ENCODE results near the gene SLC9A9. TPM values are rescaled to one million over a fixed set of nuclear protein-coding genes. Genes with fewer than 3 reads are reported as not detected.

The SLC9A9 gene
- total RNA-seq, 1 donor from 2014 or later: 0.22 TPM

DNA sequence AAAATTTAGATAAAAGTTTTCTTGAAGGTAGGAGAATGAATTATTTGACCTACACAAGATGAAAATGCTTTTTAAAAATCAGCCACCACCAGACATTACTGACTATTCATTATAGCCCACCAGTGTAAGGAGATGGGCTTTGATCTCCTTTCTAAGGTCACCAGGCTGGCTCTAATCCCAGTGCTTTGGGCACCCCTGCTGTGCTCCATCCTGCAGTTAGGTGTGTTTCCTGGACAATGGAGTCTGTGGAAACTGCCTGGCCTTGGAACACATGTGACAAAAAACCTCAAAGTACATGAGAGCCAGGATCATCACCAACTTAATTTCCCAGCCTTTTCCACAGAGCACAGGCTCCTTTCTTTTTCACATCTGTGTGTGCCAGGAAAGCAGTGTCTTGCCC, 467.8 kb downstream of the SLC9A9 start:
- H3K4me1 Mint-ChIP-seq: peaks cover 40% of the 10 kb centered on the region
- Histone ChIP-seq H3K9me3 (ENCODE audit: low read depth) (no peaks in the 10 kb centered on the region), H2AFZ (replicated peaks) (no peak overlapping the region), H3K4me2 (no peak overlapping the region), H4K20me1 (ENCODE audit: low read depth) (no peaks in the 10 kb centered on the region), H3F3A (ENCODE audit: low read depth) (no peaks in the 10 kb centered on the region), H3K27me3 (no peaks in the 10 kb centered on the region), H3K36me3 (no peaks in the 10 kb centered on the region), H3K79me2 (ENCODE audit: low read depth) (no peaks in the 10 kb centered on the region), H3K27ac (no peak overlapping the region), H3K4me1 (peaks cover 5% of the 10 kb centered on the region), H3K9ac (no peak overlapping the region), H3K4me3 (no peak overlapping the region)
- peak; percentile 14 for DNase-seq (ENCODE audit: low spot score)
- H3K36me3 Mint-ChIP-seq: no peaks in the 10 kb centered on the region
- H3K9me3 Mint-ChIP-seq: peaks cover 5% of the 10 kb centered on the region
- TF ChIP-seq, protein P1, sequence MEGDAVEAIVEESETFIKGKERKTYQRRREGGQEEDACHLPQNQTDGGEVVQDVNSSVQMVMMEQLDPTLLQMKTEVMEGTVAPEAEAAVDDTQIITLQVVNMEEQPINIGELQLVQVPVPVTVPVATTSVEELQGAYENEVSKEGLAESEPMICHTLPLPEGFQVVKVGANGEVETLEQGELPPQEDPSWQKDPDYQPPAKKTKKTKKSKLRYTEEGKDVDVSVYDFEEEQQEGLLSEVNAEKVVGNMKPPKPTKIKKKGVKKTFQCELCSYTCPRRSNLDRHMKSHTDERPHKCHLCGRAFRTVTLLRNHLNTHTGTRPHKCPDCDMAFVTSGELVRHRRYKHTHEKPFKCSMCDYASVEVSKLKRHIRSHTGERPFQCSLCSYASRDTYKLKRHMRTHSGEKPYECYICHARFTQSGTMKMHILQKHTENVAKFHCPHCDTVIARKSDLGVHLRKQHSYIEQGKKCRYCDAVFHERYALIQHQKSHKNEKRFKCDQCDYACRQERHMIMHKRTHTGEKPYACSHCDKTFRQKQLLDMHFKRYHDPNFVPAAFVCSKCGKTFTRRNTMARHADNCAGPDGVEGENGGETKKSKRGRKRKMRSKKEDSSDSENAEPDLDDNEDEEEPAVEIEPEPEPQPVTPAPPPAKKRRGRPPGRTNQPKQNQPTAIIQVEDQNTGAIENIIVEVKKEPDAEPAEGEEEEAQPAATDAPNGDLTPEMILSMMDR (IDR thresholded peaks at IDR 0.05): no peak
- TF ChIP-seq EZH2 (IDR thresholded peaks at IDR 0.05): no peak
- no peak for TF ChIP-seq EZH2phosphoT487 (IDR thresholded peaks at IDR 0.05)
- no peak overlapping the region for H3K27ac Mint-ChIP-seq
- H3K4me3 Mint-ChIP-seq: no peak overlapping the region
- peaks cover 3% of the 10 kb centered on the region for H3K27me3 Mint-ChIP-seq (ENCODE audit: insufficient read depth, low read depth)

DNA sequence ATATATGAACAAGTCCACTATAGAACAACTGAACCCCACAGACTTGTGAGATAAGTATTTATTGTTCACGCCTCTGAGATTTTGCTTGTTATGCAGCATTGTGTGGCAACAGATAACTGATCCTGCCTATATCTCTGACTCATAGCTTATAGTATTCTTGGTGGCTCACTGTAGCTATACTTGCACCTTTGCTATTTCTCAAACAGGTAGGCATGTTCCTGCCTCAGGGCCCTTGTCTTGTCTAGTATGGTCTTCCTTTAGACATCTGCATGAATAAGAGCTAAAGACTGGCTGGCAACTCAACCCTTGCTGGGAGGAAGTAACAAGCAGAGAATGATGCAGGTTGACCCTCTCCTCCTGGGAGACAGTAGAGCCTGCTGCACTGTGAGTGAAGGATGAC, 472.6 kb downstream of the SLC9A9 start:
- Histone ChIP-seq H3K27me3 (no peaks in the 10 kb centered on the region), H2AFZ (replicated peaks) (no peak overlapping the region), H4K20me1 (ENCODE audit: low read depth) (no peaks in the 10 kb centered on the region)

DNA sequence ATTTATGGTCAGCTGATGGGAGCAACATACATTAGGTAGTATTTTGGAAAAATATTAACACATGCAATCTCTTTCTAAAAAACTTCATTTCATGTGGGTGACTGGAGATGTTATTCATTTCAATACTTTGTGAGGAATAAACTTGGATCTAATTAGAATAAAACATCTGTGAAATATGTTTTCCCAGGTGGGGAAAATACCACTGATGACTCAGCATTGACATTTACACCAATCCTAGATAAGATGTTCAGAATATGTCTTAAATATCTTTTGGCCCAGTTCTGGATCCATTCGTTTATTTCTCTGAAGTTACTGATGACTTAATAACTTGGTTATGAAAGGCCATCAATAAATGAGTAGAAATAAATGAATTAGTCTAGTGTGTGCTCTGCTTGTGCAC, 481.1 kb downstream of the SLC9A9 start:
- Histone ChIP-seq H3K27me3 (no peaks in the 10 kb centered on the region), H3K4me3 (no peak overlapping the region), H3K9ac (no peak overlapping the region), H3K79me2 (ENCODE audit: low read depth) (no peaks in the 10 kb centered on the region), H3K36me3 (no peaks in the 10 kb centered on the region), H2AFZ (replicated peaks) (no peak overlapping the region), H4K20me1 (ENCODE audit: low read depth) (no peaks in the 10 kb centered on the region), H3K4me2 (no peak overlapping the region), H3K4me1 (peaks cover 22% of the 10 kb centered on the region), H3F3A (ENCODE audit: low read depth) (peaks cover 16% of the 10 kb centered on the region), H3K9me3 (ENCODE audit: low read depth) (no peaks in the 10 kb centered on the region), H3K27ac (no peak overlapping the region)
- Mint-ChIP-seq H3K9me3 (no peaks in the 10 kb centered on the region), H3K4me1 (peaks cover 12% of the 10 kb centered on the region), H3K27me3 (ENCODE audit: insufficient read depth, low read depth) (no peaks in the 10 kb centered on the region), H3K36me3 (no peaks in the 10 kb centered on the region), H3K27ac (no peak overlapping the region), H3K4me3 (no peak overlapping the region)
- no peak for DNase-seq (ENCODE audit: low spot score)
- TF ChIP-seq EZH2 (IDR thresholded peaks at IDR 0.05) (no peak), EZH2phosphoT487 (IDR thresholded peaks at IDR 0.05) (no peak)
- TF ChIP-seq, protein P1 (IDR thresholded peaks at IDR 0.05): no peak

More for the DNA sequence above, 472.6 kb downstream of the SLC9A9 start:
- H3F3A ChIP-seq (ENCODE audit: low read depth): no peaks in the 10 kb centered on the region
- H3K27ac ChIP-seq: no peak overlapping the region
- no peaks in the 10 kb centered on the region for H3K79me2 ChIP-seq (ENCODE audit: low read depth)
- no peaks in the 10 kb centered on the region for H3K9me3 ChIP-seq (ENCODE audit: low read depth)
- DNase-seq (ENCODE audit: low spot score): no peak
- H3K9ac ChIP-seq: no peak overlapping the region
- Mint-ChIP-seq H3K9me3 (peaks cover 2% of the 10 kb centered on the region), H3K4me3 (no peak overlapping the region), H3K4me1 (peaks cover 30% of the 10 kb centered on the region), H3K27ac (no peak overlapping the region), H3K36me3 (no peaks in the 10 kb centered on the region), H3K27me3 (ENCODE audit: insufficient read depth, low read depth) (no peaks in the 10 kb centered on the region)
- H3K4me1 ChIP-seq: peaks cover 5% of the 10 kb centered on the region
- H3K4me3 ChIP-seq: no peak overlapping the region
- no peaks in the 10 kb centered on the region for H3K36me3 ChIP-seq
- no peak overlapping the region for H3K4me2 ChIP-seq
- TF ChIP-seq EZH2phosphoT487 (IDR thresholded peaks at IDR 0.05) (no peak), EZH2 (IDR thresholded peaks at IDR 0.05) (no peak)
- TF ChIP-seq, protein P1 (IDR thresholded peaks at IDR 0.05): no peak

All from neural progenitor cell (in vitro differentiated cells).